ENCODE results near the gene TMEM139. TPM values are rescaled to one million over a fixed set of nuclear protein-coding genes. Genes with fewer than 3 reads are reported as not detected.
A peak's percentile ranks its signal among the peaks of the same experiment; 100 is the strongest.

TMEM139 gene
- total and polyA plus RNA-seq, 2 donors from 2014 or later, result 36.7 to 108 TPM

GRCh38 chr7:143304938-143305337 lies 20.2 kb downstream of the TMEM139 start:
- DNase-seq (no peak), FAIRE-seq (no peak)
- intact Hi-C loops (cut with DNase I), result loop anchor here (10.0 kb wide), 1 partner anchor 60 kb away; no protein-coding TSS in a partner anchor
- Histone ChIP-seq H3K9me3 (ENCODE audit: control insufficient read depth in 2 of 3, insufficient read depth in 1 of 3, low read length in 3 of 3) (no peaks in the 10 kb centered on the region), H3K36me3 (ENCODE audit: control insufficient read depth in 2 of 3, insufficient read depth in 3 of 3, low read length in 3 of 3) (peaks cover 28 to 56% (median 41%) of the 10 kb centered on the region in 3 donors), H3K4me1 (ENCODE audit: control insufficient read depth in 2 of 3, insufficient read depth in 2 of 3, low read depth in 1 of 3, low read length in 3 of 3) (no peaks in the 10 kb centered on the region), H3K4me3 (ENCODE audit: low read length in 3 of 3) (no peak overlapping the region), H3K27ac (ENCODE audit: low read depth in 2 of 2, low read length in 2 of 2) (no peak overlapping the region), H3K9ac (ENCODE audit: low read length in 3 of 3) (no peak overlapping the region), H3K27me3 (ENCODE audit: control insufficient read depth, insufficient read depth, low read length) (no peaks in the 10 kb centered on the region)
- no peak for TF ChIP-seq CTCF (IDR thresholded peaks at IDR 0.05; ENCODE audit: borderline replicate concordance, extremely low read depth, insufficient read depth)

- Histone ChIP-seq H3K27me3 (ENCODE audit: control insufficient read depth, insufficient read depth, low read length) (no peaks in the 10 kb centered on the region), H3K9me3 (ENCODE audit: control insufficient read depth in 2 of 3, insufficient read depth in 1 of 3, low read length in 3 of 3) (no peaks in the 10 kb centered on the region), H3K9ac (ENCODE audit: low read length in 3 of 3) (no peak overlapping the region), H3K27ac (ENCODE audit: low read depth in 2 of 2, low read length in 2 of 2) (no peak overlapping the region), H3K4me3 (ENCODE audit: low read length in 3 of 3) (no peak overlapping the region), H3K36me3 (ENCODE audit: control insufficient read depth in 2 of 3, insufficient read depth in 3 of 3, low read length in 3 of 3) (peaks cover 28 to 50% (median 36%) of the 10 kb centered on the region in 3 donors), H3K4me1 (ENCODE audit: control insufficient read depth in 2 of 3, insufficient read depth in 2 of 3, low read depth in 1 of 3, low read length in 3 of 3) (no peaks in the 10 kb centered on the region)
- intact Hi-C loops (cut with DNase I), result loop anchor here (10.0 kb wide), 1 partner anchor 61 kb away; no protein-coding TSS in a partner anchor
- DNase-seq (peak in 2 of 5 donors; percentile 39 to 53), FAIRE-seq (no peak)
- TF ChIP-seq CTCF (IDR thresholded peaks at IDR 0.05; ENCODE audit: borderline replicate concordance, extremely low read depth, insufficient read depth), result peak; percentile 69
Observed at GRCh38 chr7:143305423-143306070, 20.8 kb downstream of the TMEM139 start.

GRCh38 chr7:143308632-143309031 lies 23.9 kb downstream of the TMEM139 start:
- Histone ChIP-seq H3K9me3 (ENCODE audit: control insufficient read depth in 2 of 3, insufficient read depth in 1 of 3, low read length in 3 of 3) (no peaks in the 10 kb centered on the region), H3K4me3 (ENCODE audit: low read length in 3 of 3) (no peak overlapping the region), H3K36me3 (ENCODE audit: control insufficient read depth in 2 of 3, insufficient read depth in 3 of 3, low read length in 3 of 3) (peaks cover 15 to 29% (median 27%) of the 10 kb centered on the region in 3 donors), H3K4me1 (ENCODE audit: control insufficient read depth in 2 of 3, insufficient read depth in 2 of 3, low read depth in 1 of 3, low read length in 3 of 3) (no peaks in the 10 kb centered on the region), H3K9ac (ENCODE audit: low read length in 3 of 3) (no peak overlapping the region), H3K27ac (ENCODE audit: low read depth in 2 of 2, low read length in 2 of 2) (no peak overlapping the region), H3K27me3 (ENCODE audit: control insufficient read depth, insufficient read depth, low read length) (no peaks in the 10 kb centered on the region)
- intact Hi-C loops (cut with DNase I), result loop anchor here (10.0 kb wide), 1 partner anchor 64 kb away; no protein-coding TSS in a partner anchor
- FAIRE-seq (no peak), DNase-seq (no peak)
- no peak for TF ChIP-seq CTCF (IDR thresholded peaks at IDR 0.05; ENCODE audit: borderline replicate concordance, extremely low read depth, insufficient read depth)

Data from kidney (tissue), 14 donors.